Mammary epithelial cell (primary cell): ENCODE measurements around the gene PLBD2.

Experiments used
- CTCF ChIP-seq, 2 donors: IDR thresholded peaks in 1 of 2; conservative IDR thresholded peaks in 1 of 2; 2 replicates each; pipeline ENCODE4 v1.5.1; 2011 to 2012; ENCODE audit warnings: inconsistent platforms in 2 of 2, low read length in 2 of 2, mild to moderate bottlenecking in 2 of 2, control low read depth in 1 of 2, low read depth in 1 of 2; ENCODE audit not compliant: insufficient read depth in 1 of 2; ENCODE audit errors: extremely low read depth in 1 of 2
- EZH2 ChIP-seq: IDR thresholded peaks from 2 replicates; pipeline ENCODE4 v1.6.1; 2012; ENCODE audit warnings: low read length, inconsistent platforms, borderline replicate concordance

- TF ChIP-seq CTCF (conservative IDR thresholded peaks at IDR 0.05 in 1 of 2, IDR thresholded peaks at IDR 0.05 in 1 of 2; ENCODE audit: extremely low read depth in 1 of 2, insufficient read depth in 1 of 2, low read depth in 1 of 2, low read length in 2 of 2), result no peak
- TF ChIP-seq EZH2, result no peak
Observed at GRCh38 chr12:113388351-113388750, 30.0 kb downstream of the PLBD2 start.
